K562 (cell line): Measurements from ENCODE around the gene CHST8. TPM values are rescaled to one million over a fixed set of nuclear protein-coding genes. Genes with fewer than 3 reads are reported as not detected.

Experiments
- ATAC-seq: fragments of 200-7000 bp; cut with Tn5 transposase; 3 replicates; pipeline ENCODE4 v1.9.1; 2020; ENCODE audit warnings: moderate library complexity
- BruUV-seq: library from RNA; stranded (reverse); fragments of 400-500 nt; replicated peaks from 2 replicates; lab custom pipeline; 2021; lab: Mats Ljungman, UMichigan
- CTCF ChIA-PET: fragments of 300-600 bp; formaldehyde crosslinking; extraction: SDS; loops from one replicate; lab custom pipeline; 2021; ENCODE audit warnings: low intra/inter-chr PET ratio; lab: Yijun Ruan, JAX
- POLR2A ChIA-PET: fragments of 300-600, 350-650 bp; sonication (Branson Sonifier 250); formaldehyde crosslinking; extraction: SDS; loops from one replicate; lab custom pipeline; 2021; ENCODE audit warnings: antibody characterized with exemption, inconsistent platforms; lab: Yijun Ruan, JAX
- DNase-seq, 4 experiments: peaks; one replicate each; pipeline versions ENCODE4 v3.0.0 to v3.0.0-alpha.2; 2011 to 2018; ENCODE audit warnings: low spot score in 3 of 4, mixed read lengths in 3 of 4; ENCODE audit errors: extremely low read depth in 1 of 4
- FAIRE-seq: peaks from 2 replicates; lab custom pipeline; 2011; peaks lifted over from hg19 to GRCh38; lab: Jason Lieb, UNC
- H2AFZ ChIP-seq: 2 replicates; pipeline ENCODE4 v1.6.0; 2011; ENCODE audit warnings: low read depth, low read length, control low read depth, inconsistent platforms
- H3K27ac ChIP-seq: fragments of 200-600 bp; 3 replicates; pipeline ENCODE4 v1.8.0; 2011; ENCODE audit warnings: low read depth, mild to moderate bottlenecking, control low read depth, inconsistent platforms, low read length, moderate library complexity, mixed read lengths; ENCODE audit errors: extremely low read depth
- H3K27me3 ChIP-seq, 2 experiments: fragments of 300-600 bp in 1 of 2; 2 replicates in 1 of 2; 3 replicates in 1 of 2; pipeline versions ENCODE4 v1.6.0 to v1.8.0; 2011; ENCODE audit warnings: inconsistent platforms in 2 of 2, low read length in 2 of 2, mild to moderate bottlenecking in 1 of 2, mixed read lengths in 1 of 2, moderate library complexity in 1 of 2; ENCODE audit not compliant: control insufficient read depth in 2 of 2, insufficient read depth in 2 of 2
- H3K36me3 ChIP-seq: fragments of 300-600 bp; 3 replicates; pipeline ENCODE4 v1.8.0; 2011; ENCODE audit warnings: mild to moderate bottlenecking, low read length, inconsistent platforms; ENCODE audit not compliant: control insufficient read depth, insufficient read depth
- H3K4me1 ChIP-seq, 2 experiments: fragments of 200-600 bp in 1 of 2; replicated peaks in 1 of 2; 2 replicates in 1 of 2; 3 replicates in 1 of 2; pipeline versions ENCODE4 v1.5.1 to v1.8.0; 2011; ENCODE audit warnings: inconsistent platforms in 2 of 2, low read length in 2 of 2, mild to moderate bottlenecking in 1 of 2, mixed read lengths in 1 of 2, moderate library complexity in 1 of 2; ENCODE audit not compliant: control insufficient read depth in 2 of 2, insufficient read depth in 2 of 2
- H3K4me2 ChIP-seq: 2 replicates; pipeline ENCODE4 v1.6.1; 2011; ENCODE audit warnings: low read length, control low read depth, inconsistent platforms, mixed read lengths; ENCODE audit not compliant: insufficient read depth
- H3K4me3 ChIP-seq: fragments of 200-600 bp; sonication (generic), shearing (Covaris generic); 2 replicates; pipeline ENCODE4 v1.5.1; 2016; ENCODE audit warnings: control low read depth, inconsistent platforms
- H3K79me2 ChIP-seq: fragments of 200-600 bp; 3 replicates; pipeline ENCODE4 v1.8.0; 2011; ENCODE audit warnings: low read length, inconsistent platforms; ENCODE audit not compliant: control insufficient read depth, insufficient read depth
- H3K9ac ChIP-seq, 2 experiments: 2 replicates each; pipeline versions ENCODE4 v1.6.0 to v1.6.1; 2011; ENCODE audit warnings: low read depth in 2 of 2, low read length in 2 of 2, control low read depth in 1 of 2, inconsistent platforms in 1 of 2, mild to moderate bottlenecking in 1 of 2, mixed read lengths in 1 of 2; ENCODE audit not compliant: insufficient read depth in 1 of 2
- H3K9me1 ChIP-seq: one replicate; pipeline ENCODE4 v1.6.0; 2011; ENCODE audit warnings: inconsistent platforms, mild to moderate bottlenecking, low read length, moderate library complexity; ENCODE audit not compliant: control insufficient read depth, insufficient read depth
- H3K9me3 ChIP-seq: replicated peaks from 2 replicates; pipeline ENCODE4 v1.5.1; 2011; ENCODE audit warnings: low read depth, low read length, inconsistent platforms; ENCODE audit not compliant: control insufficient read depth, insufficient read depth
- H4K20me1 ChIP-seq: replicated peaks from 2 replicates; pipeline ENCODE4 v1.6.1; 2011; ENCODE audit warnings: low read length, inconsistent platforms, mixed read lengths; ENCODE audit not compliant: control insufficient read depth, insufficient read depth
- E2F8 ChIP-seq: fragments of 450-650 bp; IDR thresholded peaks from 2 replicates; pipeline ENCODE4 v1.7.1; 2018; ENCODE audit warnings: mild to moderate bottlenecking, low read depth; ENCODE audit not compliant: partially characterized antibody
- NFXL1 ChIP-seq: fragments of 450-650 bp; formaldehyde crosslinking; IDR thresholded peaks from 2 replicates; pipeline ENCODE4 v1.4.0; 2021; ENCODE audit warnings: mild to moderate bottlenecking
- PCBP2 ChIP-seq: fragments of 200-400 bp; formaldehyde crosslinking; IDR thresholded peaks from 2 replicates; pipeline ENCODE4 v1.6.1; 2018; ENCODE audit warnings: low read length, low read depth, mild to moderate bottlenecking, moderate library complexity; ENCODE audit not compliant: poor library complexity, severe bottlenecking
- SNRNP70 ChIP-seq: fragments of 200-400 bp; formaldehyde crosslinking; optimal IDR thresholded peaks from 2 replicates; pipeline ENCODE3; 2017; ENCODE audit warnings: low read depth, low read length
- ZNF668 ChIP-seq: fragments of 250-450 bp; sonication (Bioruptor Pico); IDR thresholded peaks from 2 replicates; pipeline ENCODE4 v1.8.0; 2022; ENCODE audit warnings: mild to moderate bottlenecking, inconsistent platforms
- WGBS: fragments of 100-300 bp; shearing (Covaris generic); methylation state at CpG from one replicate; pipeline ENCODE4 v1.1.6; 2016; ENCODE audit warnings: low coverage, mixed read lengths; ENCODE audit not compliant: insufficient coverage; ENCODE audit errors: missing lambda C conversion rate; 5-methylcytosine and 5-hydroxymethylcytosine counted together
- in situ Hi-C: fragments of 300-500 bp; cut with MboI; formaldehyde crosslinking; loops from 4 replicates; pipeline ENCODE4 v1.15.0; 2018; ENCODE audit warnings: inconsistent platforms, mixed read lengths
- intact Hi-C: fragments of 100-400 bp; cut with micrococcal nuclease; formaldehyde crosslinking; loops from 2 replicates; pipeline ENCODE4 v1.14.2; 2022
- polyA plus RNA-seq, 8 experiments: library from polyadenylated mRNA; depleted of rRNA in 4 of 8; stranded (reverse) in 5 of 8; unstranded in 3 of 8; fragments of >200 nt; fragmentation: Nextera tagmentation in 2 of 8; fragmentation: Illumina TruSeq in 1 of 8; extraction: Ambion mirVana in 2 of 8; extraction: Trizol in 1 of 8; gene quantifications; 2 replicates each; pipeline versions ENCODE4 v1.2.1 to v1.2.3, GENCODE V29; 2011 to 2014; ENCODE audit warnings: inconsistent platforms in 1 of 8, missing spikeins in 1 of 8
- total RNA-seq, 7 experiments: library from RNA; depleted of rRNA in 6 of 7; stranded (reverse); fragments of >200 nt in 6 of 7; fragmentation: Illumina TruSeq in 2 of 7; extraction: Trizol in 2 of 7; gene quantifications; 2 replicates each; pipeline versions ENCODE4 v1.2.1 to v1.2.3, GENCODE V29; 2011 to 2021; ENCODE audit warnings: low replicate concordance in 1 of 7

Gene CHST8
- total and polyA plus RNA-seq, 9 of the 15 experiments (the other 6 are each of a cell fraction or from before 2014, with no cell fraction given): 0.11 TPM; not detected in 8

GRCh38 chr19:33610588-33610987, 11.2 kb upstream of the CHST8 start:
- no peak for FAIRE-seq

More at GRCh38 chr19:33610588-33610987, 11.2 kb upstream of the CHST8 start:
- Histone ChIP-seq H3K9me3 (no peaks in the 10 kb centered on the region), H3K27ac (no peak overlapping the region), H3K9me1 (no peaks in the 10 kb centered on the region), H4K20me1 (no peaks in the 10 kb centered on the region), H3K27me3 (peaks cover 0 to 17% of the 10 kb centered on the region in 2 experiments; a peak in 1 of 5 replicates), H3K79me2 (no peaks in the 10 kb centered on the region), H3K36me3 (no peaks in the 10 kb centered on the region), H3K4me3 (no peak overlapping the region), H3K4me1 (no peaks in the 10 kb centered on the region), H3K9ac (no peak overlapping the region), H3K4me2 (no peak overlapping the region), H2AFZ (no peak overlapping the region)
- intact Hi-C loops (no loop called here), in situ Hi-C loops (no loop called here)
- WGBS: 10% methylated on average over 1 of the region's 1 CpG
- CTCF ChIA-PET: no interaction called here
- DNase-seq: no peak
- TF ChIP-seq SNRNP70: no peak
- TF ChIP-seq NFXL1 (CRISPR knock-in tag): no peak
- no peak for TF ChIP-seq PCBP2
- TF ChIP-seq E2F8: no peak
- TF ChIP-seq ZNF668: no peak
- no peak for ATAC-seq
- POLR2A ChIA-PET: no interaction called here
- no TSS peak for BruUV-seq
